ENCODE results near the gene KCNJ16. TPM values are rescaled to one million over a fixed set of nuclear protein-coding genes. Genes with fewer than 3 reads are reported as not detected.

Gene KCNJ16
- total and polyA plus RNA-seq, 2 of the 13 experiments (the other 11 are each of a cell fraction or from before 2014, with no cell fraction given), result not detected

DNA sequence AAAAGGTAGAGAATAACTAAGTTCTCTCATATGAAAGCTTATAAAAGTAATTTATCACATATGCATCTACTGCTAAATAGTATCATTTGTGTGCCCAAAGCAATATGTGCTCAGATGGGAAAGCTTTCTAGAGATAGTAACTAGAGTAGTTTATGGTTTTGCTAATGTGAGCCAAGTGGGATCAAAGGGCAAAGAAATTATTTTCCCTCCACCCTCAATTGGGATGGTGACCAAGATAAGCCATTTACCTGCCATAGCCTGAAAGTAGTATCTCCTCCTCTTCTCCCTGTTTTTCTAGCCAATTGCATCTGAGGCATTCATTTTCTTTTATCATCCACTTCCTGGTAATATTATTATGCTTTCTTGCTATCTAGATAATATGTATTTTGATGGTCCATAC lies 41.9 kb upstream of the KCNJ16 start:
- ATAC-seq (no peak), DNase-seq (ENCODE audit: low spot score) (no peak), FAIRE-seq (no peak)
- intact Hi-C loops (cut with micrococcal nuclease; ENCODE audit: unreplicated experiment), result no loop called here
- Histone ChIP-seq H3K27ac (ENCODE audit: extremely low read length, insufficient read depth, low read length) (no peak overlapping the region), H3K79me2 (ENCODE audit: insufficient read depth, low read length) (no peaks in the 10 kb centered on the region), H4K20me1 (ENCODE audit: insufficient read depth, low read length) (no peaks in the 10 kb centered on the region), H3K27me3 (ENCODE audit: control insufficient read depth in 1 of 2, insufficient read depth in 2 of 2, low read length in 2 of 2) (no peaks in the 10 kb centered on the region), H3K9ac (ENCODE audit: insufficient read depth, low read depth, low read length) (no peak overlapping the region), H2AFZ (ENCODE audit: low read length) (no peak overlapping the region), H3K36me3 (replicated peaks in 1 of 2; ENCODE audit: control insufficient read depth in 1 of 2, insufficient read depth in 2 of 2, low read length in 2 of 2) (no peaks in the 10 kb centered on the region), H3K4me2 (ENCODE audit: low read depth, low read length) (no peak overlapping the region), H3K9me3 (ENCODE audit: low read length) (peaks cover 87% of the 10 kb centered on the region), H3K4me1 (ENCODE audit: insufficient read depth, low read length) (no peaks in the 10 kb centered on the region), H3K4me3 (replicated peaks in 1 of 3; ENCODE audit: insufficient read depth in 1 of 3, low read depth in 2 of 3, low read length in 3 of 3) (no peak overlapping the region)
- in situ Hi-C loops (cut with HindIII; ENCODE audit: extremely low pct_ligation_motif_present, low pct_unique_long_range_greater_than_20kb), result no loop called here
- ChIA-PET POLR2A (no interaction called here), CTCF (ENCODE audit: low intra/inter-chr PET ratio, low total read pairs) (no interaction called here)
- BruUV-seq (replicated peaks), result no TSS peak
- TF ChIP-seq TEAD3 (CRISPR knock-in tag; optimal IDR thresholded peaks at IDR 0.05; ENCODE audit: borderline replicate concordance) (no peak), HOXA5 (CRISPR knock-in tag; IDR thresholded peaks at IDR 0.05) (no peak), ZNF501 (CRISPR knock-in tag; IDR thresholded peaks at IDR 0.05) (no peak), MEIS1 (CRISPR knock-in tag; IDR thresholded peaks at IDR 0.05; ENCODE audit: borderline replicate concordance) (no peak), NCOA2 (CRISPR knock-in tag; IDR thresholded peaks at IDR 0.05) (no peak), PRPF4 (IDR thresholded peaks at IDR 0.05; ENCODE audit: low read depth, low read length, poor library complexity, severe bottlenecking) (no peak), FOXM1 (CRISPR knock-in tag; IDR thresholded peaks at IDR 0.05) (no peak), NFKB2 (CRISPR knock-in tag; IDR thresholded peaks at IDR 0.05; ENCODE audit: borderline replicate concordance) (no peak), SOX13 (IDR thresholded peaks at IDR 0.05) (no peak), SOX13 (CRISPR knock-in tag; conservative IDR thresholded peaks at IDR 0.05 in 1 of 2, IDR thresholded peaks at IDR 0.05 in 1 of 2) (no peak), ZNF121 (CRISPR knock-in tag; IDR thresholded peaks at IDR 0.05) (no peak), TBX2 (CRISPR knock-in tag; IDR thresholded peaks at IDR 0.05; ENCODE audit: borderline replicate concordance) (no peak), GFI1 (CRISPR knock-in tag; IDR thresholded peaks at IDR 0.05; ENCODE audit: borderline replicate concordance) (no peak), ZNF546 (CRISPR knock-in tag; conservative IDR thresholded peaks at IDR 0.05) (no peak)
- TF ChIP-seq, protein P1, sequence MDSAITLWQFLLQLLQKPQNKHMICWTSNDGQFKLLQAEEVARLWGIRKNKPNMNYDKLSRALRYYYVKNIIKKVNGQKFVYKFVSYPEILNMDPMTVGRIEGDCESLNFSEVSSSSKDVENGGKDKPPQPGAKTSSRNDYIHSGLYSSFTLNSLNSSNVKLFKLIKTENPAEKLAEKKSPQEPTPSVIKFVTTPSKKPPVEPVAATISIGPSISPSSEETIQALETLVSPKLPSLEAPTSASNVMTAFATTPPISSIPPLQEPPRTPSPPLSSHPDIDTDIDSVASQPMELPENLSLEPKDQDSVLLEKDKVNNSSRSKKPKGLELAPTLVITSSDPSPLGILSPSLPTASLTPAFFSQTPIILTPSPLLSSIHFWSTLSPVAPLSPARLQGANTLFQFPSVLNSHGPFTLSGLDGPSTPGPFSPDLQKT (CRISPR knock-in tag; IDR thresholded peaks at IDR 0.05; ENCODE audit: borderline replicate concordance), result no peak
- TF ChIP-seq, protein P2, sequence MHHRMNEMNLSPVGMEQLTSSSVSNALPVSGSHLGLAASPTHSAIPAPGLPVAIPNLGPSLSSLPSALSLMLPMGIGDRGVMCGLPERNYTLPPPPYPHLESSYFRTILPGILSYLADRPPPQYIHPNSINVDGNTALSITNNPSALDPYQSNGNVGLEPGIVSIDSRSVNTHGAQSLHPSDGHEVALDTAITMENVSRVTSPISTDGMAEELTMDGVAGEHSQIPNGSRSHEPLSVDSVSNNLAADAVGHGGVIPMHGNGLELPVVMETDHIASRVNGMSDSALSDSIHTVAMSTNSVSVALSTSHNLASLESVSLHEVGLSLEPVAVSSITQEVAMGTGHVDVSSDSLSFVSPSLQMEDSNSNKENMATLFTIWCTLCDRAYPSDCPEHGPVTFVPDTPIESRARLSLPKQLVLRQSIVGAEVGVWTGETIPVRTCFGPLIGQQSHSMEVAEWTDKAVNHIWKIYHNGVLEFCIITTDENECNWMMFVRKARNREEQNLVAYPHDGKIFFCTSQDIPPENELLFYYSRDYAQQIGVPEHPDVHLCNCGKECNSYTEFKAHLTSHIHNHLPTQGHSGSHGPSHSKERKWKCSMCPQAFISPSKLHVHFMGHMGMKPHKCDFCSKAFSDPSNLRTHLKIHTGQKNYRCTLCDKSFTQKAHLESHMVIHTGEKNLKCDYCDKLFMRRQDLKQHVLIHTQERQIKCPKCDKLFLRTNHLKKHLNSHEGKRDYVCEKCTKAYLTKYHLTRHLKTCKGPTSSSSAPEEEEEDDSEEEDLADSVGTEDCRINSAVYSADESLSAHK (CRISPR knock-in tag; IDR thresholded peaks at IDR 0.05; ENCODE audit: borderline replicate concordance), result no peak
- TF ChIP-seq, protein P3, sequence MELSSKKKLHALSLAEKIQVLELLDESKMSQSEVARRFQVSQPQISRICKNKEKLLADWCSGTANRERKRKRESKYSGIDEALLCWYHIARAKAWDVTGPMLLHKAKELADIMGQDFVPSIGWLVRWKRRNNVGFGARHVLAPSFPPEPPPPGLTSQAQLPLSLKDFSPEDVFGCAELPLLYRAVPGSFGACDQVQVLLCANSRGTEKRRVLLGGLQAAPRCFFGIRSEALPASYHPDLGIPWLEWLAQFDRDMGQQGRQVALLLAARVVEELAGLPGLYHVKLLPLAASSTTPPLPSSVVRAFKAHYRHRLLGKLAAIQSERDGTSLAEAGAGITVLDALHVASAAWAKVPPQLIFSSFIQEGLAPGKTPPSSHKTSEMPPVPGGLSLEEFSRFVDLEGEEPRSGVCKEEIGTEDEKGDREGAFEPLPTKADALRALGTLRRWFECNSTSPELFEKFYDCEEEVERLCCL (CRISPR knock-in tag; IDR thresholded peaks at IDR 0.05; ENCODE audit: borderline replicate concordance), result no peak

Measured in HepG2 (cell line).